CMK (cell line): ENCODE measurements around the gene MAGI1.
"Not testable (repeated sequence)": the region's sequence is repeated elsewhere in the genome, so short reads cannot be mapped to it uniquely, and the experiment has no call there.

ENCODE experiments used
- DNase-seq: peaks from one replicate; pipeline ENCODE4 v3.0.0-alpha.2; 2010; ENCODE audit warnings: low read depth

MAGI1 gene

GRCh38 chr3:65560133-65560532 lies 478.6 kb downstream of the MAGI1 start:
- DNase-seq = no peak

DNA sequence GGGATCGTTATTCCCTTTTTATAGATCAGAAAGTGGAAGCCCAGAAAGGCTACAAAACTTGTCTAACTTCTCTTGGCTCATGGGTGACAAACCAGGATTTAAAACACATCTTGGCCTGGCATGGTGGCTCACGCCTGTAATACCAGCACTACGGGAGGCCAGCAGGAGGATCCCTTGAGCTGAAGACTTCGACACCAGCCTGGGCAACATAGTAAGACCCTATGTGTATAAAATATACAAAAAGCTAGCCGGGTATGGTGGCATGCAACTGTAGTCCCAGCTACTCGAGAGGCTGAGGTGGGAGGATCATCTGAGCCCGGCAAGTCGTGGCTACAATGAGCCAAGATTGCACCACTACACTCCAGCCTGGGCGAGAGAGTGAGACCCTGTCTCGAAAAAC lies 479.1 kb downstream of the MAGI1 start:
- DNase-seq = no peak

GRCh38 chr3:65558826-65559225 lies 479.9 kb downstream of the MAGI1 start:
- no peak for DNase-seq

DNA sequence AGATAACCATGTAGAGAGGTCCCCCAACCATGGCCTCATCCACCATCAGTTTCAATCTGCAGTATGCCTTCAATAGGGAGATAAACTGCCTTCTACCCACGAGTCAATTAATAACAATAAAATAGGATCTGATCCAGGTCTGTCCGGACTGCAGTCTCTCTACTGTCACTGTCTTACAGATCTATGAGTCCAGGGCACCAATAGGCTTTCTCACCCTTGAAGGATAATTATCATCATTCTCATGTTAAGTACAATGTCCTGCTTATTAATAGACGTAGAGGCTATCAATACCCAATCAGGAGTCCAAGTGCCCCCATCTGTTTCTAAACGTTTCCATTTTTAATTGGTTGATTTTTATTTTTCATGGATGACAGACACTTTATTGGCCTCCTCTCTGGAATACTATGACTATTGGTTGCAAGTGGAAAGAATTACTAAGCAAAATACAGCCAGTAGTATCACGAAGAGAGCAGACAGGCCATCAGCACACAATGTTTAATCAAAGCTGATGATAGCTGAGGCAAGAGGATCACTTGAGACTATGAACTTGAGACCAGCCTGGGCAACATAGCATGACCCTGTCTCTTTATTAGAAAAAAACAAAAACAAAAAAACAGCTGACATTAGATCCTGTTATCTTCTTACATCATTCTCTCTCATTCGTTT lies 480.7 kb downstream of the MAGI1 start:
- no peak for DNase-seq

- DNase-seq = no peak
Measured at GRCh38 chr3:65556934-65557577, 481.7 kb downstream of the MAGI1 start.

DNA sequence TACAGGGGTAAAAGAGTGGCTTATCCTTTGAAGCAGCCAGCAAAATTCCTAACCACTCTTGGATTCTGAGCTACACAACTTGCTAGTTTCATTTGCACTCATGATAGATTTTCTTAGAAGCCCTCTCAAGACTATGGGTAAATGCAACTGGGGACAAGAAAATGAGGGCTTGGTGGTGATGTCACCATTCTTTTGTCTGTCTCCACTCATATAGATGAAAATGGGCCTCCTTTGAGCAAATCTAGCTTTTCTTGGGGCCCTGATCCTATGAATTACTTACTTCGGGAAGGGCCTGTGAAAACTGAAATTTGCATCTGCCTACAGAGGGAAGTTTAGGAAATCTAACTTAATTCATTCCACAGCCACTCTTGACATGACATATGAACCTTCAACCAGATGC lies 486.3 kb downstream of the MAGI1 start:
- no peak for DNase-seq

- DNase-seq = no peak
Measured at GRCh38 chr3:65551945-65552344, 486.8 kb downstream of the MAGI1 start.

DNA sequence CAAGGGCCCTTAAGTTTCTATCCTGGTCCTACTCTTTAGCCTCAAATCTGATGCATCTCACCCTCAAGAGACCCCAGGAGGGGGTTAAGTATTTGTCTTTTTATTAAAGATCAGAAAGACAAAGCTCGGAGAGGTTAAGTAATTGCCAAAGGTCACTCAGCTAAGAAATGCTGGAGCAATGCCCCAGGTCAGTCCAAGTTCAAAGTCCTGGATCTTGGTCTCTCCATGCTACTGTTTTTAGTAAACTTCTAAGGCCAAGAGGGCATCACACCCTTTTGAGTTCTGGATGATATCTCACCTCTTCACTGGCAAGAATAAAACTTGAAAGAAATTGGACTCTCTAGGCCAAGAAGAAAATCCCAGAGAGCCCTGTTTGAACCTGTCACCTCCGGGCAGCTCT lies 488.6 kb downstream of the MAGI1 start:
- no peak for DNase-seq

GRCh38 chr3:65549626-65549959 lies 489.1 kb downstream of the MAGI1 start:
- DNase-seq = no peak

DNA sequence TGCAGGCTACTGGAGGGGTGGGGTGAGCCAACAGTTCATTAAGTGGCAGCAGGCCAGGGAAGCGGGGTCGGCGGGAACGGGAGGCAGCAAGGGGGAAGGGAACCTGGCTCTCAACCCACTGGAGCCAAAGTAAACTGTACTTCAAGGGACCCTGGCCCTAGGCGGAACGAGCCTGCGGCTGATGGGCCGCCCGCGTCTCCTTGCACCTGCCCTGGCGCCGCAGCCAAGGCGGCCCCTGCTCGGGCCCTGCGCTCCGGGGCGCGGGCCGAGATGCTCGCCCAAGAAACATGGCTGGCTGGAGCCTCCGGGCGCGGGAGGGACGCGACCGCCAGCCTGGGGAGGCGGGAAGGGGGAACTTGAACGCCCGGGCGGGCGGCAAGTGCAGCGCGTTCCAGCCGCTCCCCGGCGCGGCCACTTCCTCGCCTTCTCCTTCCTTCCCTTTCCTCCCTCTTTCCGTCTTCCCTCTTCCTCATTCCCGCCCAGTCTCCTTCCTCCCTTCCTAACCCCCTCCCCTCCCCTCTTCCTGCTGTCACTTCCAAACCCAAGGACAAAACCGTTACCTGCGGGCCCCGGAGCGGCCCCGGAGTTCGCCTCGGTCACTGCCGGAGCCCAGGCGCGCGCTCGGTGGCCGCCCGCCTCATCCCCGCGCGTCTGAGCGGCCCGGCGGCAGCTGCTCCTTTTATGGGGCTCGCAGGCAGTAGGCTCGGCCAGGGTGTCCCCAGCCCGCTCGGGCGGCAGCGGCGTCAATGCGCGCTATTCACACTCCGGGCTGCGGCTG lies 489.7 kb downstream of the MAGI1 start:
- DNase-seq = peak; percentile 31

DNA sequence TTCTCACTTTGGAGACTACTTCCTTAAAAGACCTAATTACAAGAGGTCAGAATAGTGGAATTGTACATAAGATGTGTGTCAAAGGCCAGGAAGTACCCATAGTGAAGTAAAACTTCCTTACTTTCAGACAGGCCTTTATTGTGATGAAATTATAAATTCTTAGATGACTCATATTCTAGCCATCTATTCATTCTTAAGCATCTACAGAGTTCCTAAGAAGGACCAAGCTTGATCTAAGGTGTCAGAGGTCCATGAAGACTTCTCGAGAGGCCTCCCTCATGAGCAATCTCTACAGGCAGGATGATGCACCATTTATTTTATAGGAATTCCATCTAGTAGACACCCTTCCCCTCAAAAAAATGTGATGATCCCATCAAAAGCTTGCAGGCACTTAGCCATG lies 493.3 kb downstream of the MAGI1 start:
- DNase-seq = no peak

DNA sequence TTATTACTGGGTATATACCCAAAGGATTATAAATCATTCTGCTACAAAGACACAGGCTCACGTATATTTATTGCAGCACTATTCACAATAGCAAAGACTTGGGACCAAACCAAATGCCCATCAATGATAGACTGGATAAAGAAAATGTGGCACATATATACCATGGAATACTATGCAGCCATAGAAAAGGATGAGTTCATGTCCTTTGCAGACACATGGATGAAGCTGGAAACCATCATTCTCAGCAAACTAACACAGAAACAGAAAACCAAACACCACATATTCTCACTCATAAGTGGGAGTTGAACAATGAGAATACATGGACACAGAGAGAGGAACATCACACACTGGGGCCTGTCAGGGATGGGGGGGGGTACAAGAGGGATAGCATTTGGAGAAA lies 495.3 kb downstream of the MAGI1 start:
- DNase-seq = not testable (repeated sequence)

GRCh38 chr3:65540666-65541065 lies 498.1 kb downstream of the MAGI1 start:
- DNase-seq = no peak

DNA sequence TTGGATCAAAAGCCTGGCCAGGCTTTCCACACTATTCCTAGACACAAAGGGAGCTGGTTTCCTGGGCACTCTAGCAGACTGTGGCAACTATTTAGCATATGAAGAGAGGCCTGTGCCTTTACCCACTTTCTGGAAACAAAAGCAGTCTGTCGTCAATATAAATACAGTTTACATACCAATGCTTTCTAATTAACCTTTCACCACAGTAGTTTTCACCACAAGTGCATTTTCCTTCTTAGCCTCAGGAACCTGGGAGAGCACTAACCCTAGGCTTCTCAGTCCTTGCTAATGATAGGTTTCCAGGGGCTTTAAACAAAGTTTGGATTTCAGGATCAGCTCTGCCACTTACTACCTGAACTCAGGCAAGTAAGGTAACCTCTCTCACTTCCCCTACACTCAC lies 499.1 kb downstream of the MAGI1 start:
- no peak for DNase-seq

DNA sequence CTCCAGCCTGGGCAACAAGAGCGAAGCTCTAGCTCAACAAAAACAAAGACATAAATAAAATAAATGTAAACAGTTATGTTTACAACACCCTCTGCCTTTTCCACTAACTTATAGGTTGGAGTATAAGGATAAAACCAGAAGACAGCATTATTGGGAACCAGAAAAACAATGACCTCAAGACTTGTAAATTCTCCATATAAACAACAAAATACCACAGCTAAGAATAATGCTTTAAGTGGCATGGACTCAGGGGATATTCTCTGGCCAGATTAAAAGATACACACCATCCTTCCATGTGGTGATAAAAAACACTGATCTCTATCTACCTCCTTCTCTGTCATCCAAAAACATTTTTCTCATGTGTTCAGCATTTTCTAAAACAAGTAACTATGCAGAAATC lies 500.6 kb downstream of the MAGI1 start:
- no peak for DNase-seq

DNA sequence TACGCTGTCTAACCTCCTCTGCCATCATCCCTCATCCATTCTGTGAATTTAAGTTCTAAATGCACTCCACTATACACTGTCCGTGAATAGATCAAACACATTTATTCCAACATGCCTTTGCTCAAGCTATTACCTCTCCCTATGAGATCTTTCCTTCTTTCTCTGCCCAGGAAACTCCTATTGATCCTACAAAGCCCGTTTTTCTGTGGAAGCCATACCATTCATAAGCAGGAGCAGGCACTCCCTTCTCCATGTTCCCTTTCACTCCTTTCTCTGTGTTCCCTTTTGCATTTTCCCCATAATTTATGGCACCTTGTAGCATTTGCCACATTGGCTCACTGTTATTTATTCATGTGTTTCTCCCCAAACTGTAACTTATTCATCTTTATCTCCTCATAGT lies 501.6 kb downstream of the MAGI1 start:
- no peak for DNase-seq

DNA sequence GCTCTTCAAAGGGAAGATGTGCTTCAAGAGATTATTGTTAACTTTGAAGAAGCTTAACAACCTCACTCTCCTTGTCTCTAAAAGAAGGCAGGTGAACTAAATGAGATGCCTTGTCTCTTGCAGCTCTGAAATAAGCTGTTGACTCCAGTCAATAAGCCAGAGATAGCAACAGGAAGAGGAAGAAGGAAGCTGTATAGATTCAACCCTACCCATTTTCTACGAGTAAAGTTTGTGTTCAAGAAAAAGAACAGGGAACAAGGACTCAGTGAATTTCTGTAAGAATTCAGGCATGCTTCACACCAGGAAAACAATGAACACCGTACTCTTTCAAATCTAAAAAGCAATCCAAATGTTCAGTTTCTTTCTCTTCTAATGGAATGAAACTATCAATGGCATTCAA lies 503.5 kb downstream of the MAGI1 start:
- no peak for DNase-seq

GRCh38 chr3:65534805-65535204 lies 503.9 kb downstream of the MAGI1 start:
- DNase-seq = no peak

DNA sequence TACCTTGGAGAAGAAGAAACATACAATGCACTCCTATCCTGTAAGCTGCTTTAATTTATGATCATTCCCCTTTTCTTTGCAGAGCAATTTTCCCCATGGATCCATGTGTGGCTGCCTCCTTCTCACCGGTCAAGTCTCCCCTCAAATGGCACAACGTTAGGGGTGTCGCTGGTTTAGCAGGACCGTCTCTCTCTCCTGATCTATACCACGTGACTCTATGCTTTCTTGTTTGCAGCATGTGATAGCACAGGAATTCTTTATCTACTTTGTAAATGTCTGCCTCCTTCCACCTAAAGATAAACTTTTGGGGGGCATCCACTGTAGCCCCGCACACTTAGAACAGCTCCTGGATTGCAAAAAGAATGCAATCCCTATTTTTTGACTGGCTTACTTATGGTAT lies 506.0 kb downstream of the MAGI1 start:
- no peak for DNase-seq

DNA sequence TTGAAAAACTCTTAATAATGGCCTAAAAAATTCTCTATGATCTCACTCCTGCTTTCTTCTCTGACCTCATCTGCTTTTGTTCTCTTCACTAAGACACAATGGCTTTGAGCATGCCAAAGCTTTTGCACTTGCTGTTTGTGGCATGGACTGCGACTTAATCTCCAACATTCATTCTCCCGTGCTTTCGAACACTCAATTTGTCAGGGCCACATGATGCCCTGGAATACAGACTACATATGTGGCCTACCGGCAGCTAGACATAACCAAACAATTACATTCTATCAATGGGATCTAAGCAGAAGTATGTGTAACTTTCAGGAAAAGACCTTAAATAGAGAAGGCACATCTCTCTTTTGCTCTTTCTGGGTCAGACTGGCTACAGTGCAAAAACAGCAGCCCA lies 506.5 kb downstream of the MAGI1 start:
- DNase-seq = no peak

GRCh38 chr3:65531499-65531898 lies 507.2 kb downstream of the MAGI1 start:
- DNase-seq = no peak

DNA sequence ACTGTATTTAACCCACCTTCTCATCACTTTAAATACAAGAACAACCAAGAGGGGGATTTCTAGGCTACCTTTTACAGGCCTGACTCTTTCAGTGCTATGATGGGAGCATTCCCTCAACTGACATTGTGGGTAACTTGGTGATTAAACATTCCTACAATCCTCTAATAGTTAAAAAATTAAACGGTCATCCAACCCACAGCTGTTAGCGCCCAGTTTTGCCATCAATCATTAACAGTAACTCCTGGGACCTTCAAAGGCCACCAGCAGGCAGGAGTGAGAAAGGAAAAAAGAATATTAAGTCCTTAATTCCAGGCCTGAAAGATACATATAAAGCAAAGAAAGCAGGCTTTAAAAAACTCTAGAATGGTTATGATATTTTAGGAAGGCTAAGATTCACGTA lies 512.1 kb downstream of the MAGI1 start:
- no peak for DNase-seq

GRCh38 chr3:65524584-65524983 lies 514.1 kb downstream of the MAGI1 start:
- DNase-seq = no peak

GRCh38 chr3:65523878-65524277 lies 514.8 kb downstream of the MAGI1 start:
- no peak for DNase-seq
